HG03432 (cell line): ENCODE data around the gene UBAC1.
A peak's percentile ranks its signal among the peaks of the same experiment; 100 is the strongest.
"Not testable (repeated sequence)": the region's sequence is repeated elsewhere in the genome, so short reads cannot be mapped to it uniquely, and the experiment has no call there.

Experiments used
- ATAC-seq: cut with Tn5 transposase; IDR thresholded peaks from one replicate; pipeline ENCODE4 v1.9.1; 2021; ENCODE audit warnings: mild to moderate bottlenecking, moderate library complexity; ENCODE audit not compliant: unreplicated experiment

UBAC1 gene

GRCh38 chr9:135960411-135961276 lies 529 bp downstream of the UBAC1 start:
- peak; percentile 22 for ATAC-seq

- no peak for ATAC-seq
Measured at GRCh38 chr9:135959814-135960213, 1.4 kb downstream of the UBAC1 start.

GRCh38 chr9:135958485-135958884 lies 2.7 kb downstream of the UBAC1 start:
- ATAC-seq, result no peak

GRCh38 chr9:135957431-135957830 lies 3.7 kb downstream of the UBAC1 start:
- ATAC-seq, result no peak

- ATAC-seq, result no peak
Measured at GRCh38 chr9:135956802-135957174, 4.4 kb downstream of the UBAC1 start.

GRCh38 chr9:135955934-135956801 lies 5.0 kb downstream of the UBAC1 start:
- ATAC-seq, result no peak

- no peak for ATAC-seq
Measured at GRCh38 chr9:135952664-135953206, 8.4 kb downstream of the UBAC1 start.

GRCh38 chr9:135951889-135952663 lies 9.1 kb downstream of the UBAC1 start:
- ATAC-seq, result no peak

GRCh38 chr9:135951310-135951709 lies 9.9 kb downstream of the UBAC1 start:
- not testable (repeated sequence) for ATAC-seq

GRCh38 chr9:135950841-135951240 lies 10.3 kb downstream of the UBAC1 start:
- ATAC-seq, result not testable (repeated sequence)

GRCh38 chr9:135950135-135950682 lies 11.0 kb downstream of the UBAC1 start:
- ATAC-seq, result no peak

- no peak for ATAC-seq
Measured at GRCh38 chr9:135949501-135950134, 11.6 kb downstream of the UBAC1 start.

- ATAC-seq, result no peak
Measured at GRCh38 chr9:135948968-135949367, 12.2 kb downstream of the UBAC1 start.

- ATAC-seq, result no peak
Measured at GRCh38 chr9:135948446-135948845, 12.7 kb downstream of the UBAC1 start.

- ATAC-seq, result no peak
Measured at GRCh38 chr9:135947582-135947981, 13.6 kb downstream of the UBAC1 start.

GRCh38 chr9:135947105-135947504 lies 14.1 kb downstream of the UBAC1 start:
- ATAC-seq, result not testable (repeated sequence)

- ATAC-seq, result no peak
Measured at GRCh38 chr9:135946392-135946994, 14.7 kb downstream of the UBAC1 start.

GRCh38 chr9:135945969-135946368 lies 15.2 kb downstream of the UBAC1 start:
- no peak for ATAC-seq

GRCh38 chr9:135944444-135945252 lies 16.5 kb downstream of the UBAC1 start:
- ATAC-seq, result no peak
